Stomach smooth muscle (tissue), 2 donors: ENCODE data around the gene KRT71.

ENCODE experiments used
- H3K27ac ChIP-seq: one replicate; pipeline ENCODE4 v1.7.0; 2013; ENCODE audit warnings: mild to moderate bottlenecking, low read length, inconsistent platforms
- H3K27me3 ChIP-seq, 2 donors: one replicate each; pipeline ENCODE4 v1.7.0; 2013; ENCODE audit warnings: low read length in 2 of 2; ENCODE audit not compliant: insufficient read depth in 2 of 2, control insufficient read depth in 1 of 2
- H3K36me3 ChIP-seq, 2 donors: one replicate each; pipeline ENCODE4 v1.7.0; 2013; ENCODE audit warnings: low read length in 2 of 2; ENCODE audit not compliant: control insufficient read depth in 2 of 2, insufficient read depth in 2 of 2
- H3K4me1 ChIP-seq: one replicate; pipeline ENCODE4 v1.7.0; 2013; ENCODE audit warnings: low read length; ENCODE audit not compliant: control insufficient read depth, insufficient read depth
- H3K4me3 ChIP-seq, 2 donors: one replicate each; pipeline ENCODE4 v1.7.0; 2013; ENCODE audit warnings: low read length in 2 of 2
- H3K9ac ChIP-seq, 2 donors: one replicate each; pipeline ENCODE4 v1.7.0; 2013; ENCODE audit warnings: low read length in 2 of 2, mild to moderate bottlenecking in 1 of 2
- H3K9me3 ChIP-seq, 2 donors: one replicate each; pipeline ENCODE4 v1.7.0; 2013; ENCODE audit warnings: low read length in 2 of 2; ENCODE audit not compliant: control insufficient read depth in 2 of 2
- donor health status: healthy.
- donor health status: Pancreatic carcinoma.

Gene KRT71

GRCh38 chr12:52529417-52529816 lies 23.5 kb downstream of the KRT71 start:
- Histone ChIP-seq H3K9me3 (no peaks in the 10 kb centered on the region), H3K27me3 (no peaks in the 10 kb centered on the region), H3K4me1 (peaks cover 4% of the 10 kb centered on the region), H3K9ac (no peak overlapping the region), H3K36me3 (no peaks in the 10 kb centered on the region), H3K27ac (no peak overlapping the region), H3K4me3 (no peak overlapping the region)

GRCh38 chr12:52528641-52529143 lies 24.3 kb downstream of the KRT71 start:
- H3K4me3 ChIP-seq, result no peak overlapping the region
- H3K36me3 ChIP-seq, result no peaks in the 10 kb centered on the region
- H3K9me3 ChIP-seq, result no peaks in the 10 kb centered on the region
- no peaks in the 10 kb centered on the region for H3K27me3 ChIP-seq
- no peak overlapping the region for H3K27ac ChIP-seq
- peaks cover under 1% of the 10 kb centered on the region for H3K4me1 ChIP-seq
- no peak overlapping the region for H3K9ac ChIP-seq

- Histone ChIP-seq H3K27ac (no peak overlapping the region), H3K4me3 (no peak overlapping the region), H3K9me3 (no peaks in the 10 kb centered on the region), H3K4me1 (peaks cover 4% of the 10 kb centered on the region), H3K9ac (no peak overlapping the region), H3K27me3 (no peaks in the 10 kb centered on the region), H3K36me3 (no peaks in the 10 kb centered on the region)
Measured at GRCh38 chr12:52527121-52527800, 25.7 kb downstream of the KRT71 start.

GRCh38 chr12:52526511-52526951 lies 26.4 kb downstream of the KRT71 start:
- Histone ChIP-seq H3K27me3 (no peaks in the 10 kb centered on the region), H3K4me3 (no peak overlapping the region), H3K36me3 (no peaks in the 10 kb centered on the region), H3K9me3 (no peaks in the 10 kb centered on the region), H3K27ac (no peak overlapping the region), H3K4me1 (peaks cover 7% of the 10 kb centered on the region), H3K9ac (no peak overlapping the region)

GRCh38 chr12:52525661-52526499 lies 27.1 kb downstream of the KRT71 start:
- Histone ChIP-seq H3K9me3 (no peaks in the 10 kb centered on the region), H3K27me3 (no peaks in the 10 kb centered on the region), H3K9ac (no peak overlapping the region), H3K36me3 (no peaks in the 10 kb centered on the region), H3K27ac (no peak overlapping the region), H3K4me3 (no peak overlapping the region), H3K4me1 (peaks cover 7% of the 10 kb centered on the region)

- no peak overlapping the region for H3K4me3 ChIP-seq
- no peaks in the 10 kb centered on the region for H3K36me3 ChIP-seq
- H3K27ac ChIP-seq, result no peak overlapping the region
- no peak overlapping the region for H3K9ac ChIP-seq
- H3K4me1 ChIP-seq, result peaks cover 10% of the 10 kb centered on the region
- H3K27me3 ChIP-seq, result no peaks in the 10 kb centered on the region
- no peaks in the 10 kb centered on the region for H3K9me3 ChIP-seq
Measured at GRCh38 chr12:52524898-52525591, 27.9 kb downstream of the KRT71 start.

- H3K27me3 ChIP-seq, result no peaks in the 10 kb centered on the region
- H3K36me3 ChIP-seq, result no peaks in the 10 kb centered on the region
- peaks cover 10% of the 10 kb centered on the region for H3K4me1 ChIP-seq
- H3K9ac ChIP-seq, result no peak overlapping the region
- H3K27ac ChIP-seq, result no peak overlapping the region
- no peak overlapping the region for H3K4me3 ChIP-seq
- no peaks in the 10 kb centered on the region for H3K9me3 ChIP-seq
Measured at GRCh38 chr12:52524241-52524897, 28.6 kb downstream of the KRT71 start.

GRCh38 chr12:52523824-52524223 lies 29.1 kb downstream of the KRT71 start:
- Histone ChIP-seq H3K9me3 (no peaks in the 10 kb centered on the region), H3K36me3 (no peaks in the 10 kb centered on the region), H3K4me3 (no peak overlapping the region), H3K9ac (no peak overlapping the region), H3K4me1 (peaks cover 10% of the 10 kb centered on the region), H3K27me3 (no peaks in the 10 kb centered on the region), H3K27ac (no peak overlapping the region)

- H3K27me3 ChIP-seq, result no peaks in the 10 kb centered on the region
- peaks cover 10% of the 10 kb centered on the region for H3K4me1 ChIP-seq
Measured at GRCh38 chr12:52522346-52523011, 30.5 kb downstream of the KRT71 start.

More at GRCh38 chr12:52522346-52523011, 30.5 kb downstream of the KRT71 start:
- Histone ChIP-seq H3K9me3 (no peaks in the 10 kb centered on the region), H3K9ac (no peak overlapping the region), H3K36me3 (no peaks in the 10 kb centered on the region), H3K27ac (no peak overlapping the region), H3K4me3 (no peak overlapping the region)
